Uterus (tissue), 2 donors: Measurements from ENCODE around the gene ELOVL2.

Source experiments
- CTCF ChIP-seq, 4 experiments: fragments of 200-600 bp in 2 of 4; fragments of 450-650 bp in 2 of 4; sonication (generic) in 2 of 4; IDR thresholded peaks; one replicate each; pipeline ENCODE4 v1.5.1; 2016 to 2019; ENCODE audit warnings: antibody characterized with exemption in 4 of 4, mild to moderate bottlenecking in 2 of 4, moderate library complexity in 1 of 4
- POLR2A ChIP-seq, 2 donors: fragments of 450-650 bp; IDR thresholded peaks; one replicate each; pipeline ENCODE4 v1.6.1; 2016; ENCODE audit warnings: antibody characterized with exemption in 2 of 2, mild to moderate bottlenecking in 1 of 2, moderate library complexity in 1 of 2

- TF ChIP-seq POLR2A (IDR thresholded peaks at IDR 0.05) (no peak), CTCF (IDR thresholded peaks at IDR 0.05) (no peak)
Measured at GRCh38 chr6:11076540-11076939, 32.4 kb upstream of the ELOVL2 start.
